Measurements from ENCODE around the gene DTD2. TPM values are rescaled to one million over a fixed set of nuclear protein-coding genes. Genes with fewer than 3 reads are reported as not detected.
A peak's percentile ranks its signal among the peaks of the same experiment; 100 is the strongest.

The DTD2 gene
- total and polyA plus RNA-seq, 2 of the 4 experiments (the other 2 are of a cell fraction): 16.9 to 24.9 TPM

GRCh38 chr14:31465111-31465510 lies 7.8 kb upstream of the DTD2 start:
- Histone ChIP-seq H2BK20ac (ENCODE audit: low read depth, low read length) (no peak overlapping the region), H3K14ac (replicated peaks; ENCODE audit: low read depth, low read length) (no peak overlapping the region), H2AK5ac (ENCODE audit: low read depth, low read length) (no peak overlapping the region), H3K9me1 (ENCODE audit: insufficient read depth, low read length) (no peaks in the 10 kb centered on the region), H3K56ac (ENCODE audit: extremely low read depth, insufficient read depth, low read length) (no peak overlapping the region), H2BK120ac (ENCODE audit: low read depth, low read length) (no peak overlapping the region), H4K91ac (ENCODE audit: insufficient read depth, low read depth, low read length) (no peak overlapping the region), H3K79me1 (ENCODE audit: low read depth in 1 of 2, low read length in 2 of 2) (no peaks in the 10 kb centered on the region), H4K20me1 (ENCODE audit: insufficient read depth, low read length) (no peaks in the 10 kb centered on the region), H2BK15ac (ENCODE audit: low read depth, low read length) (no peak overlapping the region), H3K4me1 (ENCODE audit: control insufficient read depth, insufficient read depth, low read length) (no peaks in the 10 kb centered on the region), H3K27ac (ENCODE audit: insufficient read depth, low read length) (no peak overlapping the region), H2AK9ac (replicated peaks; ENCODE audit: low read depth, low read length, poor library complexity) (no peak overlapping the region), H3K36me3 (ENCODE audit: control insufficient read depth, insufficient read depth, low read length) (no peaks in the 10 kb centered on the region), H4K8ac (ENCODE audit: low read depth in 2 of 2, low read length in 2 of 2) (no peak overlapping the region), H3K27me3 (ENCODE audit: control insufficient read depth, insufficient read depth, low read length) (no peaks in the 10 kb centered on the region), H2BK5ac (ENCODE audit: low read depth, low read length, poor library complexity, severe bottlenecking) (no peak overlapping the region), H4K5ac (ENCODE audit: low read depth, low read length) (no peak overlapping the region), H3K9me3 (ENCODE audit: control insufficient read depth, insufficient read depth, low read length) (no peaks in the 10 kb centered on the region), H3K9ac (ENCODE audit: low read depth, low read length) (no peak overlapping the region), H3K4me3 (ENCODE audit: insufficient read depth, low read depth, low read length) (no peak overlapping the region), H3K18ac (ENCODE audit: low read depth, low read length) (no peak overlapping the region), H3K23ac (ENCODE audit: low read depth, low read length) (no peak overlapping the region), H3K4ac (ENCODE audit: low read depth, low read length) (no peak overlapping the region), H2AFZ (replicated peaks; ENCODE audit: low read length, poor library complexity) (no peak overlapping the region), H3K4me2 (ENCODE audit: low read depth, low read length) (no peak overlapping the region)
- CTCF ChIA-PET: no interaction called here
- POLR2A ChIA-PET (ENCODE audit: unreplicated experiment): interaction anchor here (0.8 kb wide), 1 partner anchor 570 kb away, joined by 3 read pairs; no protein-coding TSS in a partner anchor
- intact Hi-C loops (cut with micrococcal nuclease) (no loop called here), dilution Hi-C loops (cut with HindIII; ENCODE audit: low sequenced_read_pairs, unreplicated experiment) (no loop called here), in situ Hi-C loops (cut with MboI; ENCODE audit: low sequenced_read_pairs) (no loop called here)
- ATAC-seq (ENCODE audit: low read depth) (peak; percentile 72), DNase-seq (peak; percentile 37)
- BruUV-seq (replicated peaks): no TSS peak
- TF ChIP-seq USF2 (IDR thresholded peaks at IDR 0.05; ENCODE audit: low read depth, low read length) (no peak), SMC3 (IDR thresholded peaks at IDR 0.05; ENCODE audit: low read depth, low read length) (no peak), POLR2A (IDR thresholded peaks at IDR 0.05; ENCODE audit: low read depth, low read length) (no peak), FOS (IDR thresholded peaks at IDR 0.05; ENCODE audit: low read depth, low read length) (no peak), ELK1 (IDR thresholded peaks at IDR 0.05; ENCODE audit: borderline replicate concordance, low read depth, low read length) (no peak), CTCF (conservative IDR thresholded peaks at IDR 0.05; ENCODE audit: low read depth, low read length) (no peak), RCOR1 (IDR thresholded peaks at IDR 0.05; ENCODE audit: insufficient replicate concordance, low read length) (no peak), MXI1 (IDR thresholded peaks at IDR 0.05; ENCODE audit: borderline replicate concordance, low read depth, low read length) (no peak), NFE2L2 (IDR thresholded peaks at IDR 0.05; ENCODE audit: low read depth, low read length) (no peak)
